Testis (tissue), 2 donors: ENCODE measurements around the gene PBX2.
"Not testable (repeated sequence)": the region's sequence is repeated elsewhere in the genome, so short reads cannot be mapped to it uniquely, and the experiment has no call there.

Source experiments
- CTCF ChIP-seq, 3 experiments: fragments of 450-650 bp in 2 of 3; fragments of 200-600 bp in 1 of 3; sonication (generic) in 1 of 3; IDR thresholded peaks; one replicate each; pipeline ENCODE4 v1.5.1; 2016 to 2019; ENCODE audit warnings: antibody characterized with exemption in 3 of 3, mild to moderate bottlenecking in 2 of 3, moderate library complexity in 1 of 3
- POLR2A ChIP-seq: fragments of 450-650 bp; IDR thresholded peaks from one replicate; pipeline ENCODE4 v1.6.1; 2017; ENCODE audit warnings: antibody characterized with exemption, mild to moderate bottlenecking, moderate library complexity

GRCh38 chr6:32186151-32186840, 3.7 kb downstream of the PBX2 start:
- not testable (repeated sequence) for TF ChIP-seq POLR2A; CTCF (IDR thresholded peaks at IDR 0.05)
